GM23248 (cell line): ENCODE measurements around the gene STXBP5L. TPM values are rescaled to one million over a fixed set of nuclear protein-coding genes. Genes with fewer than 3 reads are reported as not detected.
"Not testable (repeated sequence)": the region's sequence is repeated elsewhere in the genome, so short reads cannot be mapped to it uniquely, and the experiment has no call there.

ENCODE experiments used
- DNase-seq: peaks from one replicate; pipeline ENCODE4 v3.0.0-alpha.2; 2015
- H2AFZ ChIP-seq: fragments of 200-600 bp; sonication (generic); 2 replicates; pipeline ENCODE4 v1.6.1; 2016; ENCODE audit warnings: antibody characterized with exemption
- H3F3A ChIP-seq: fragments of 200-600 bp; sonication (generic); 2 replicates; pipeline ENCODE4 v1.6.1; 2016; ENCODE audit warnings: mild to moderate bottlenecking, antibody characterized with exemption, mixed run types; ENCODE audit not compliant: insufficient read depth
- H3K27ac ChIP-seq: fragments of 200-600 bp; sonication (generic); 2 replicates; pipeline ENCODE4 v1.5.1; 2016; ENCODE audit warnings: mild to moderate bottlenecking
- H3K27me3 ChIP-seq: fragments of 200-600 bp; sonication (generic); replicated peaks from 2 replicates; pipeline ENCODE4 v1.6.1; 2016; ENCODE audit warnings: mild to moderate bottlenecking; ENCODE audit not compliant: insufficient read depth
- H3K36me3 ChIP-seq: fragments of 200-600 bp; sonication (generic); 2 replicates; pipeline ENCODE4 v1.6.1; 2016; ENCODE audit warnings: low read depth, mild to moderate bottlenecking
- H3K4me1 ChIP-seq: fragments of 200-600 bp; sonication (generic); 2 replicates; pipeline ENCODE4 v1.6.1; 2016; ENCODE audit warnings: mild to moderate bottlenecking; ENCODE audit not compliant: insufficient read depth
- H3K4me2 ChIP-seq: fragments of 200-600 bp; sonication (generic); one replicate; pipeline ENCODE4 v1.6.1; 2016; ENCODE audit warnings: mild to moderate bottlenecking; ENCODE audit not compliant: unreplicated experiment
- H3K4me3 ChIP-seq: fragments of 200-600 bp; sonication (generic); 2 replicates; pipeline ENCODE4 v1.5.1; 2016; ENCODE audit warnings: mild to moderate bottlenecking
- H3K79me2 ChIP-seq: fragments of 200-600 bp; sonication (generic); 2 replicates; pipeline ENCODE4 v1.6.1; 2016; ENCODE audit warnings: mild to moderate bottlenecking; ENCODE audit not compliant: insufficient read depth
- H3K9ac ChIP-seq: fragments of 200-600 bp; sonication (generic); 2 replicates; pipeline ENCODE4 v1.6.1; 2016; ENCODE audit warnings: mild to moderate bottlenecking
- H3K9me2 ChIP-seq: fragments of 200-600 bp; sonication (generic); 2 replicates; pipeline ENCODE4 v1.6.1; 2016; ENCODE audit warnings: mixed run types, mild to moderate bottlenecking, moderate library complexity; ENCODE audit not compliant: insufficient read depth
- H3K9me3 ChIP-seq: fragments of 200-600 bp; sonication (generic); one replicate; pipeline ENCODE4 v1.6.1; 2017; ENCODE audit warnings: low read depth
- H4K20me1 ChIP-seq: fragments of 200-600 bp; sonication (generic); 2 replicates; pipeline ENCODE4 v1.6.0; 2016; ENCODE audit not compliant: insufficient read depth
- EZH2 ChIP-seq: fragments of 200-600 bp; sonication (generic); IDR thresholded peaks from 2 replicates; pipeline ENCODE4 v1.6.1; 2018; ENCODE audit warnings: antibody characterized with exemption, mild to moderate bottlenecking; ENCODE audit not compliant: insufficient read depth, poor library complexity, severe bottlenecking
- EZH2phosphoT487 ChIP-seq: fragments of 200-600 bp; sonication (generic); IDR thresholded peaks from 2 replicates; pipeline ENCODE4 v1.6.1; 2018; ENCODE audit warnings: antibody characterized with exemption, moderate library complexity, mild to moderate bottlenecking, low read depth; ENCODE audit not compliant: insufficient read depth
- WGBS, 2 experiments: methylation state at CpG; one replicate each; pipeline ENCODE4 v1.1.6; 2015 to 2017; ENCODE audit warnings: low lambda C conversion rate in 2 of 2, low coverage in 1 of 2; ENCODE audit errors: missing lambda C conversion rate in 2 of 2; 5-methylcytosine and 5-hydroxymethylcytosine counted together
- in situ Hi-C: fragments of 300-500 bp; cut with MboI; formaldehyde crosslinking; loops from 2 replicates; pipeline ENCODE4 v1.15.0; 2020
- polyA plus RNA-seq: library from polyadenylated mRNA; unstranded; fragments of >200 nt; fragmentation: Nextera tagmentation; extraction: Ambion mirVana; gene quantifications from 2 replicates; pipeline ENCODE4 v1.2.1, GENCODE V29; 2016
- total RNA-seq: library from RNA; depleted of rRNA; stranded (reverse); fragments of >200 nt; shearing (Covaris generic); gene quantifications from 2 replicates; pipeline ENCODE4 v1.2.3, GENCODE V29; 2014

Gene STXBP5L
- total and polyA plus RNA-seq, 2 experiments from 2014 or later: not detected

GRCh38 chr3:121295979-121296378 is 388.0 kb downstream of the STXBP5L start:
- no peak for DNase-seq
- in situ Hi-C loops: no loop called here

GRCh38 chr3:121324320-121324719 is 416.3 kb downstream of the STXBP5L start:
- no peak overlapping the region for H2AFZ ChIP-seq
- in situ Hi-C loops: no loop called here
- H4K20me1 ChIP-seq: no peaks in the 10 kb centered on the region
- no peaks in the 10 kb centered on the region for H3K4me1 ChIP-seq
- H3F3A ChIP-seq: no peaks in the 10 kb centered on the region
- no peak overlapping the region for H3K27ac ChIP-seq
- no peaks in the 10 kb centered on the region for H3K27me3 ChIP-seq
- no peak overlapping the region for H3K4me2 ChIP-seq
- DNase-seq: no peak
- H3K9ac ChIP-seq: no peak overlapping the region
- H3K9me2 ChIP-seq: no peaks in the 10 kb centered on the region
- H3K9me3 ChIP-seq: no peaks in the 10 kb centered on the region
- H3K36me3 ChIP-seq: no peaks in the 10 kb centered on the region
- TF ChIP-seq EZH2phosphoT487 (no peak), EZH2 (no peak)
- H3K4me3 ChIP-seq: no peak overlapping the region
- H3K79me2 ChIP-seq: no peaks in the 10 kb centered on the region

More at GRCh38 chr3:121295979-121296378, 388.0 kb downstream of the STXBP5L start:
- no peaks in the 10 kb centered on the region for H3K9me3 ChIP-seq
- no peak overlapping the region for H3K27ac ChIP-seq
- no peak overlapping the region for H2AFZ ChIP-seq
- H3F3A ChIP-seq: no peaks in the 10 kb centered on the region
- no peak overlapping the region for H3K4me3 ChIP-seq
- H3K9ac ChIP-seq: no peak overlapping the region
- H3K4me2 ChIP-seq: no peak overlapping the region
- H4K20me1 ChIP-seq: no peaks in the 10 kb centered on the region
- no peaks in the 10 kb centered on the region for H3K9me2 ChIP-seq
- no peaks in the 10 kb centered on the region for H3K4me1 ChIP-seq
- TF ChIP-seq EZH2: no peak
- no peak for TF ChIP-seq EZH2phosphoT487
- H3K36me3 ChIP-seq: no peaks in the 10 kb centered on the region
- no peaks in the 10 kb centered on the region for H3K27me3 ChIP-seq
- no peaks in the 10 kb centered on the region for H3K79me2 ChIP-seq

GRCh38 chr3:121330118-121330517 is 422.1 kb downstream of the STXBP5L start:
- DNase-seq: no peak

DNA sequence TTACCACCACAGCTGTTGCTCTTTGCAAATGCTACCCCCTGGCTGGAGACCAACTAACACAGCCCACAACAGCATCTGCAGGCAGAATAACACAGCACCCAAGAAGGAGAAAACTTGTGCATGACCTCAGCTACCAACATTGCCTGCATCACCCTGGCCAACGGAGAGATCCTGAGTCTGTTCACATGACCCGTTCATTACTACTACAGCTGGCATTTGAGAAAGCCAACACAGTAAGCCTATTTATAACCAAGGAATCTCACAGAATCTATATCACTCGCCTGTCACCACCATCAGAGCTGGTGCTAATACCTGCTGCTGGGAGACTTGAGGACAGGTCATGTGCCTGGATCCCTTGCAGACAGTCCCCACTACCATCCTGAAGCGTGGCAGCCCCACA is 422.6 kb downstream of the STXBP5L start:
- H3K4me2 ChIP-seq: no peak overlapping the region
- no peaks in the 10 kb centered on the region for H4K20me1 ChIP-seq
- no peaks in the 10 kb centered on the region for H3K4me1 ChIP-seq
- no peak overlapping the region for H2AFZ ChIP-seq
- no peak for TF ChIP-seq EZH2phosphoT487
- TF ChIP-seq EZH2: no peak
- H3K9me2 ChIP-seq: no peaks in the 10 kb centered on the region
- no peaks in the 10 kb centered on the region for H3K9me3 ChIP-seq
- DNase-seq: peak; percentile 5
- in situ Hi-C loops: no loop called here
- WGBS, 2 experiments: 13% methylated on average over 4 of the region's 4 CpGs
- no peaks in the 10 kb centered on the region for H3K27me3 ChIP-seq
- no peak overlapping the region for H3K27ac ChIP-seq
- H3F3A ChIP-seq: no peaks in the 10 kb centered on the region
- H3K4me3 ChIP-seq: no peak overlapping the region
- H3K79me2 ChIP-seq: no peaks in the 10 kb centered on the region
- H3K36me3 ChIP-seq: no peaks in the 10 kb centered on the region
- H3K9ac ChIP-seq: no peak overlapping the region

More at GRCh38 chr3:121330118-121330517, 422.1 kb downstream of the STXBP5L start:
- Histone ChIP-seq H4K20me1 (no peaks in the 10 kb centered on the region), H3K79me2 (no peaks in the 10 kb centered on the region), H3K9me3 (no peaks in the 10 kb centered on the region), H3K36me3 (no peaks in the 10 kb centered on the region), H3K4me2 (no peak overlapping the region), H3K4me3 (no peak overlapping the region), H2AFZ (no peak overlapping the region), H3K27ac (no peak overlapping the region), H3K9ac (no peak overlapping the region), H3K4me1 (no peaks in the 10 kb centered on the region), H3K27me3 (no peaks in the 10 kb centered on the region), H3F3A (no peaks in the 10 kb centered on the region), H3K9me2 (no peaks in the 10 kb centered on the region)
- TF ChIP-seq EZH2phosphoT487: no peak
- in situ Hi-C loops: no loop called here
- WGBS, 2 experiments: 9 to 31% methylated on average over 1 of the region's 1 CpG

DNA sequence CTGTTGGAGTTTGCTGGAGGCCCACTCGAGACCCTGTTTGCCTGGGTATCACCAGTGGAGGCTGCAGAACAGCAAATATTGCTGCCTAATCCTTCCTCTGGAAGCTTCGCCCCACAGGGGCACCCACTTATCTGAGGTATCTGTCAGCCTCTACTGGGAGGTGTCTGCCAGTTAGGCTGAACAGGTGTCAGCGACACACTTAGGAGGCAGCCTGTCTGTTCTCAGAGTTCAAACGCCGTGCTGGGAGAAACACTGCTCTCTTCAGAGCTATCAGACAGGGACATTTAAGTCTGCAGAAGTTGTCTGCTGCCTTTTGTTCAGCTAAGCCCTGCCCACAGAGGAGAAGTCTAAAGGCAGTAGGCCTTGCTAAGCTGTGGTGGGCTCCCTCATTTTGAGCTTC is 448.0 kb downstream of the STXBP5L start:
- H3K79me2 ChIP-seq, in situ Hi-C loops, DNase-seq, H4K20me1 ChIP-seq, H2AFZ ChIP-seq, H3K9ac ChIP-seq, H3F3A ChIP-seq, H3K36me3 ChIP-seq, H3K9me3 ChIP-seq, H3K27ac ChIP-seq, H3K9me2 ChIP-seq, H3K4me1 ChIP-seq, H3K4me2 ChIP-seq, H3K4me3 ChIP-seq, H3K27me3 ChIP-seq: not testable (repeated sequence)
- WGBS, 2 experiments: 22 to 26% methylated on average over 5 of the region's 5 CpGs
